ENCODE data around the gene XRCC2.

Gene XRCC2

DNA sequence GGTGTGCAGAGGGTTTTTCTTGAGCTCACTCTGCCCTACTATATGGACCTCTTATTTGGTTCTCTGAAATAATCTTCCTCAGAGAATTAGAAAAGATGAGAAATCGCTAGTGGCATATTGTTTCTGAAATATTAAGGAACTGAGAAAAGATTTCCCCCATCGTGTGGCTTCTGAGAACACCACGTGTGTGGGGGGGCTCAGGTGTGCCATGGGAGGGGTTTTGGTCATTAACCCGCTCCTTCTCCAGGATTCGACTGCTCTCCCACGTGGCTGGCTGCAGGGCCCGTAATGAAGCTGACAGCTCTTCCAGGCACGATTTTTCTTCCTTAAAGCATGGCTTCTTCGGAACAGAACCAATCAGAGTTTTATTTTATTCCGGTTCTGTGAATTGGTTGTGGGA, 67.7 kb downstream of the XRCC2 start:
- DNase-seq, result no peak

DNA sequence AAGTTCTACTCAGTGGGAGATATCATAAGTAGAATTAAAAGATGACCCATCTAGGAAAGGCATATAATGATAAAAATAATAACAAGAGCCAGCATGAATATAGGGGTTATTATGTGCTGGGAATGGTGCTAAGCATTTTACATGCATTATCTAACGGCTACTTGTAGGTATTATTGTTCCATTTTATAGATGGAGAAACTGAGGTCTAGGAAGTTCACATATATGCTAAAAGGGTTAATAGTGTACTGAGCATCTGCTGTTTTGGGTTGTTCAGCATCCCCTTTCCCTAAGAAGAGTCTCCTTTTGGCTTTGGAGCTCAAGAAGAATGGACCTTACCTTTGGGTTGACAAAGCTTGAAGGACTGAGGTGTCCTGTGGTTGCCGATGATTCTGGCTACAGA, 68.9 kb downstream of the XRCC2 start:
- no peak for DNase-seq

DNA sequence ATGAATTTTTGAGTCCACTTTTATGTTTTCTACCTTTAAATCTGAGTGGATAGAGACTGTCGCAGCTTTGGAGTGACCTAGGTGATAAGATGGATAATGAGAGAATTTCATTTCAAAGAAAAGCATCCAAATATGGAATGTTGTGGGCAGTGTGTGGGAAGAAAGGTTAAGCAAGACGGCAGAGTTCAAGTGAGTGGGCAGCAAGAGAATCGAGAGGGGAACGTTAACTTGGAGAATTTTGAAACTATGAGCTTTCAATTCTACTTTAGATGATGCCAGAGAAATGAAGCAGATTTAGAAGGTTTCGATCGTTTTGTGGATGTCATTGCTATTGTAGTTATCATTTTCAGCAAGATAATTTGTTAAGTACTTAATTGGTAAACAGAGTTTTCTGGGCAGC, 73.0 kb downstream of the XRCC2 start:
- no peak for DNase-seq

DNA sequence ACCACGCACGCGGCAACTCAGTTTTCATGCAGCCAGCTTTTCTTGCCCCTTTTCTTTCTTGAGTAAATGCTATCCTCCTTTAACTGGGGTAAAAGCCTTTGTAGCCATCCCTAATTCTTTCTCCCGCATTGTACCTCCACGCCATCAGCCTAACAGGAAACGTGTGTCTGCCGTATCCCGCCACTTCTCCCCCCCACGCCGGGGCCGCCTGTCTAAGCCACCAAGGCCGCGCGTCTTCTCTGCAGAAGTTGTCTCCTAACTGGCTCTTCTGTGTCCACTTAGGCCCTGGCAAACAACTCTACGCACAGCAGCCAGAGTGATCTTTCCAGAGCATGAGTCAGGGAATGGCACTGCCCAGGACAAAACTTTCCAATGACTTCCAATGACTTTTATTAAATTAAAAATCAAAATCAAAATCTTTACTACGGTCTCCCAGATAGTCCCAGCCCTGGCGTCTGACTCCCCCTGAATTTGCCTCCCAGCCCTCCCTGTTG, 74.6 kb downstream of the XRCC2 start:
- no peak for DNase-seq

DNA sequence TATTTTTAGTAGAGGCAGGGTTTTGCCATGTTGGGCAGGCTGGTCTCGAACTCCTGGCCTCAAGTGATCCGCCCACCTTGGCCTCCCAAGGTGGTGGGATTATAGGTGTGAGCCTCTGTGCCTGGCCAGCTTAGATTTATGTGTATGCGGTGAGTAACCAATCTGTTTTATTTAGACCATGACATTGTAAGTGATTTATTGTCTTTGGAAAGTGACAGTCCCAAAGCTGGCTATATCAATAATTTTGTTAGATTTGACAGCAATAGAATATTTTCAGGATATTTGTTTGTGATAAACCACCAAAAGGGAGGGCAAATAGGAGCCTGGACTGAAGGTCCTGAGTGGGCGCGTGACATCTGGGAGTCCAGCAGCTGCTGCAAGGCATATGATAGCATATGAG, 75.7 kb downstream of the XRCC2 start:
- DNase-seq, result no peak

DNA sequence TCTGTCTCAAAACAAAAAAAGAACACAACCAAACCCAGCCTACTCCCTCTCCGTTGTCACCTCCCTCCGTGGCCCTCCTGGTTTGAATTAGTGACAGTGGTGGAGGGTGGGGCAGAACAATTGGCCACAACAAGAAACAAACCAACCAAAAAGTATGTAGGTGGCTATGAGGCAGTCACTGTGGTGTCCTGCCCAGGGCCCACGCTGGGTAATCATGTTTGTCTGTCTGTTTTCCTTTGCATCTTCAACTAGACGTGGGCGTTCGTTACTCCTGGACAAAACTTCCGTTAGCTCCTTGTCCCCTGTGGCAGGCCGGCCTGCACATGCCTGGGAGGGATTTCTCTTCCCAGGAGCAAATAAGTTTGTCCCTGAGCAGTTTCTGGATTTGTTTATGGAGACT, 78.4 kb downstream of the XRCC2 start:
- DNase-seq, result no peak

DNA sequence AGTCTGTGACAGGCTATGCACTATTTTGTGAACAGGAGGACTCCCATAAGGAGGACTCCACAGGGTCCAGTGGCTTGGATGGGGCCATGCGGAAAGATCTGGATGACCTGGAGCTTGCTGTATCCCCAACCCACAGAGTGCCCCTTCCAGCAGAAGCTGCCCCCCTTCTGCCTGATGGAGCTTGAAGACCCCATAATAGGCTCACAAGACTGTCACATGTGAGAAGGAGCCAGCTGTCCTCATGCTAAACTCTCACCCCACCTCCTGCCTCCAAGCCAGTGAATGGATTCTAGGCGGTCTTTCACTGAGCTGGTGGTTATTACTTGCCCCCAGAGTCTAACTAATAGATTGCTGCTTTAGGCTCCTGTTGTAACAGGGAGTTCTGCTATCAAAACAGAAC, 79.1 kb downstream of the XRCC2 start:
- no peak for DNase-seq

Data from hematopoietic multipotent progenitor cell treated with erythropoietin and hydrocortisone succinate and interleukin-3 and kit ligand, for 8 days (in vitro differentiated cells).